NCI-H524 (cell line): Measurements from ENCODE around the gene AIFM1.

Source experiments
- DNase-seq, 2 experiments: peaks; one replicate each; lab custom pipeline; 2025; lab: John Stamatoyannopoulos, UW

AIFM1 gene

DNA sequence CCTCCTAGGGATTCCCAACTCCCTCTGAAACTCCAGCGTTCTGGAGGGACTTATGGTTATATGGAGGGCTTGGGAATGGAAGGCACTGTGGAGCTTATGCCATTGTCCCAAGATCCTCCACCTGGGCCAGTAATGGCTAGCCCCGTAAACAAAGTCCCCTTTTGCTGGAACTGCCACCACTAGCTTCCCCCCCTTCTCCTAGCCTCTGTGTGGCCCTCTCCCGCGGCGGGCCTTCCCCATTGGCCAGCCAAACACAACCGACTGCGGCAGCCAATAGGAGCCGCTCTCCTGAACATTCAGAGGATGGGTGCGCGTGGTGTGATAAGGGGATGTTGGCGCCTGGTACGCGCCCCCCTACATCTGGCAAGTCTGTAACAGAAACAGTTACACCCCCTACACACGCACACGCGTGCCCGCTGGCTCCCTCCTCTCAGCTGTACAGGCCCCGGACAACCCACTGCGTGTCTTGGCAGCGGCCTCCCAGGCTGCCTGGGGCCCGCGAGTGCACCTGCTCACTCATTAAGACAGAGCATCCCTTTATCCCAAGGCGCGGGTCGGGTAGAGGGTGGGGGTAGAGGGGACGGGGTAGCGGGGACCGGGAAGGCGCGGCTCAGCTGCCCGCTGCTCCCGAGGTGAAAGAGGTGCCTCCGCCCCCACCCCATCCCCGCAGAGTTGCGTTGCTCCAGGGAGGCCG is 5.3 kb upstream of the AIFM1 start:
- DNase-seq = peak; percentile 93 to 95

- DNase-seq = no peak
Observed at GRCh38 chrX:130167040-130167439, 1.4 kb upstream of the AIFM1 start.

DNA sequence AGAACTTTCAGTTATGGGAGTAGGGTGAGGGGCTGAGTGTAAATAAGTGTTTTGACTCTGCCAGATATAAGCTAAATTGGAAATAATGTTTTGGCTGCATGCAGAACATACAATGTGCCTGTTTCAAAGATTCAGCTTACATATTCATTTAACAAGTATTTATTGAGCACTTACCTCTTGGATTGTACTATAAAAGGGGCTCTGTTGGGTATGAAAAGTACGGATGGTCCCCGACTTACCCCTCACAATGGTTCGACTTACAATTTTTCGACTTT is 799 bp upstream of the AIFM1 start:
- no peak for DNase-seq

- peak; percentile 51 to 55 for DNase-seq
Observed at GRCh38 chrX:130165181-130165702, 399 bp downstream of the AIFM1 start.

DNA sequence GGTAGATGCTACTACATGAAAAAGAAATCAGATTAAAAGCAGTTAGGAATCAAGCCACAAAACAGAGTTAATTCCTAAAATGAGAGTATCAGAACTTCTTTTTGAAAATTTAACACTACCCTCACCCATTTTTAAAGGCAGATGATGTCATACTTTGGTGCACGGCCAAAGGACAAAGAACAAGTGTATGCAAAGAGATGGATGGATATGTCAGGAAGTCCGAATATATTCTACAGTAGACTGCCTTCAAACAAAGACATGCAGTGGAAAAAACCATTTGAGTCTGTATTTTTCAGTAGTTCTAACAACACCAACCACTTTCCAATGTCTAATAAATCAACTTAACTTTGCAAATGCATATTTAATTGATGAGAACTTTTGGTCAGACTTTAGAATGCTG is 2.2 kb downstream of the AIFM1 start:
- no peak for DNase-seq

DNA sequence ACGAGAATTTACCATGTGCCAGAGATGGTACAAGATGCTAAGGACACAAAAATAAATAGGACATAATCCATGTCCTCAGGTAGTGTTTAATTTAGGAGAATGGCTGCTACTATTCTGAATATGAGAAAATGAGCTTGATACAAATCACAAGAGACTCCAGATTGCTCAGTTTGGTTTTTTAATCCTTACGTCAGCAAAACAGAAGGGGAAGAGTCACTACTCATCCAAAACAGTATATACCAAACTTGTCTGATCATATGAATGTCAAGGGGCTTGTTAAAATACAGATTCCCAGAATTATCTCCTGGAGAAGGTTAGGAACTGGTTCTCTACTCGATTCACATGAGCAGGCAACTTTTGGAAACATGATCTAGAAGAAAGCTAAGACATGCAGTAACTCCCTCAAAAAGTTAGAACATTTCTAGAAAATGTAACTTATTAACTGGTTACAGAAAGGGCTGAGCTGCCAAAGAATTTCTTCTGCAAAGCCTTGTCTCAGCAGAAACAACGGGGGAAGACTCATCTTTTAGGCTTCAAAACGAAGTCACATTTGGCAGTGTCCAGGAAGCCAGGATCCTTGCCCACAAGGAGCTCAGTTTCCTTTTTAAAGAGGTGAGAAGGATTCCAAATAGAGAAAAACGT is 3.4 kb downstream of the AIFM1 start:
- DNase-seq = no peak

- no peak for DNase-seq
Observed at GRCh38 chrX:130159776-130160175, 5.9 kb downstream of the AIFM1 start.

DNA sequence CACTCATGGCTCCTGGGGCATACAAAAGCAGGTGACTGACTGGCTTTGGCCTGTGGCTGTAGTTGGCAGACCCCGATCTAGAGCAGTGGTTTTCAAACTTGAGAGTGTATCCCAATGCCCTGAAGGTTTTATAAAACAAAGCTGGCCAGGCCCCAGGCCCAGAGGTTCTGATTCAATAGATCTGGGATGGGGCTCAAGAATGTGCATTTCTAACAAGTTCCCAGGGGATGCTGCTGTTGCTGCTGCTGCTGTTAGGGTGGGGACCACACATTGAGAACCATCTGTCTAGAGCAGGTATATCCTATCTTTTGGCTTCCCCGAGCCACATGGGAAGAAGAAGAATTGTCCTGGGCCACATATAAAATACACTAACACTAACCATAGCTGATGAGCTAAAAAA is 7.3 kb downstream of the AIFM1 start:
- no peak for DNase-seq

GRCh38 chrX:130155564-130155963 is 10.1 kb downstream of the AIFM1 start:
- DNase-seq = no peak

- no peak for DNase-seq
Observed at GRCh38 chrX:130147631-130148030, 18.0 kb downstream of the AIFM1 start.

DNA sequence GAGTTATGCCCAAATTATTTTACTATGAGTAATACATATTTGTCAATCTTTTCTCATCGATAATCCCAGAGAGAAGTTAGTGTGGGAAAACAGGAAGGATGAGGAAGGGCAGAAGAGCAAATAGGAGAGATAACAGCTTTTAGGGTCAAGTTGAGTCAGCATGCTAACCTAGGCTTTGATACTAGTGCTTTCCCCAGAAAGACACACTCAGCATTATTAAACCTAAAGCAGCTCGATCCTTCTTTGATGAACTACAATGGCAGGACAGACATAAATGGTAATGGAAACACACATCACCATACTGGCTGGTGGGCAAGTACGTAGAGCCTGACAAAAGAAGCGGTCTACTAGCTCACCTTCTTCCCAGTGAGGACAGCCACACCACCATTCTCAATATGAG is 20.5 kb downstream of the AIFM1 start:
- DNase-seq = no peak

GRCh38 chrX:130144509-130144908 is 21.1 kb downstream of the AIFM1 start:
- no peak for DNase-seq

GRCh38 chrX:130139474-130140201 is 26.0 kb downstream of the AIFM1 start:
- DNase-seq = no peak

DNA sequence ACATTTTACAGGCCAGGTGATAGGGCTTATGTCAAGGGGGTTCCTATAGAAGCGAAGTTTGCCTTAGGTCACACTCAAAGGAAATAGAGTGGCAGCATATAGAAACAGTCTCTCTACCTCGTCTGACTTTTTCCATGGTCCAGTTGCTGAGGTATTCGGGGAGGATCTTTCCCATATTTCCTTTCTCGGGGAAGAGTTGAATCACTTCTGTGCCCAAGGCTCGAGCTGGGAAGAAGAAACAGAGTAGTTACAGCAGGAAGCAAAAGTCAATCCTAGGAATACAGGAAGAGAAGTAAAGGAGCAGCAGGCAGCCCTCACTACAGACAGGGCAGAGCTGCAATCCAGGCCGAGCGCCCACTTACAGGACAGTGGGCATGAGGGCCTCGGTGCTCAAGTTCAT is 28.7 kb downstream of the AIFM1 start:
- DNase-seq = no peak

- DNase-seq = no peak
Observed at GRCh38 chrX:130136496-130136895, 29.1 kb downstream of the AIFM1 start.

DNA sequence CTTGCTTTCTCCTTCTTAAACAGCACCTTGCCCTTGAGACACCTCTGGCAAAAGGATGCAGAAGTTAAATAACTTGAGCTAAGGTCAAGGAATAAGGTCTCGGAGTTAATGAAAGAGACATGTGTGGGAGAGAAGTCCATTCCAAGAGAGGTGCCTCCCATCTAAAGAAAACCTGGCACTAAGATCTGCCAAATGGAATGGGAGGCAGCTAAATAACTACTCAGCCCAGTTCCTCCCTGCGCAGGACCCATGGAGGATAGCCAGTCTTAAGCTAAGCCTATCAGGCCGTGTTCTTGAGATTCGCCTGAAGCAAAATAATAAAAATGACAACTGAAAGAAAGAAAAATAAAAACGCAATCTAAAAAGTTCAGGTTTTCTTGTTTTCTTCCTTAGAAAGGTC is 34.7 kb downstream of the AIFM1 start:
- no peak for DNase-seq

DNA sequence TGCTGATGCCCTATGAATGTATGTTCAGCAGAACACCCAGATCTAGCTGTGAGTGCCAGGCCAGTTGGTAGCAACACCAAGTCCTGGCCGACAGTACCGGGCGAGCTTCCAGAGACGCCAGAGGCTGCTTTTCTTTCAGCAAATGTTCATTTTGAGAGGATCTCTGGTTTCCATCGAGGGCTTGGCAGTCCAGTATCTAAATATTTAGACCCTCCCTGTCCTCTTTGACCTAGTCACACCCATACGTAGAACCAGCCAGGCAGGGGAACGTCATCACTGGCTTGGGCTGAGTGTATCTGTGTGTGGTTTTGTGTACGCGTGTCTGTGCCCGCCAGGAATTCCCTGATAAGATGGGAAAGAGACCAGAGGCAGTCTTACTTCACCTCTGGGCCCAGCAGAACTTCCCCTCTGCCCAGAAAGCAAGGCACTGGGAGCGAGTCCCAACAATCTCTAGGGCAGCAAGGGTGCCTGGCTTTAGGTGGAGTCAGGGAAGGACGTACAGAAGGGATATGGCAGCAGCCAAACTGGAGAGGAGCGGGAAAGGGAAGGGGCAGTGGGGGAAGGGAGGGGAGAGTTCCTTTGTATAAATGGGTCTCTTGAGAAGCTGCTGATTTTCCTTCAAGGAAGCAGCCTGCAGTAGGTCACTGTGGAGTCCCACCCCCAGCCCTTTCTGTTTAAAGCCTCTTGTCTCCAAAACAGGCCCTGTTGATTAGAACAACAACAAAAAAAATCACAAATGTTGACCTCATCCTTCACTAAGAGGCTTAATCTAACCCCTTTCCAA is 40.4 kb downstream of the AIFM1 start:
- DNase-seq = no peak

- DNase-seq = no peak
Observed at GRCh38 chrX:130124577-130124976, 41.1 kb downstream of the AIFM1 start.

DNA sequence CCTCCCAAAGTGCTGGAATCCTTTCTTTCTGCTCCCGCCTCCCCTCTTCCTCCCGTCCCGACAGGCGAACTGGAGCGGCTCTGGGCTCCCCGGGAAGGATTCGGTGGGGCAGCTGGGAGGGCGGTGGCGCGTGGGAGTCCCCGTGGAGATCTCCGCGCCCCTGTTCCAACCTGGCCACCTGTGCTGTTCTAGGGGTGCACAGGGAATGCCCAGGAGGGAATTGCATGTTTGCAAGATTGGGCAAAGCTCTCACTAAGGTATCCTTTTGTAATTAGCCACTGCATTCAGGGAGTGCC is 44.2 kb downstream of the AIFM1 start:
- no peak for DNase-seq

DNA sequence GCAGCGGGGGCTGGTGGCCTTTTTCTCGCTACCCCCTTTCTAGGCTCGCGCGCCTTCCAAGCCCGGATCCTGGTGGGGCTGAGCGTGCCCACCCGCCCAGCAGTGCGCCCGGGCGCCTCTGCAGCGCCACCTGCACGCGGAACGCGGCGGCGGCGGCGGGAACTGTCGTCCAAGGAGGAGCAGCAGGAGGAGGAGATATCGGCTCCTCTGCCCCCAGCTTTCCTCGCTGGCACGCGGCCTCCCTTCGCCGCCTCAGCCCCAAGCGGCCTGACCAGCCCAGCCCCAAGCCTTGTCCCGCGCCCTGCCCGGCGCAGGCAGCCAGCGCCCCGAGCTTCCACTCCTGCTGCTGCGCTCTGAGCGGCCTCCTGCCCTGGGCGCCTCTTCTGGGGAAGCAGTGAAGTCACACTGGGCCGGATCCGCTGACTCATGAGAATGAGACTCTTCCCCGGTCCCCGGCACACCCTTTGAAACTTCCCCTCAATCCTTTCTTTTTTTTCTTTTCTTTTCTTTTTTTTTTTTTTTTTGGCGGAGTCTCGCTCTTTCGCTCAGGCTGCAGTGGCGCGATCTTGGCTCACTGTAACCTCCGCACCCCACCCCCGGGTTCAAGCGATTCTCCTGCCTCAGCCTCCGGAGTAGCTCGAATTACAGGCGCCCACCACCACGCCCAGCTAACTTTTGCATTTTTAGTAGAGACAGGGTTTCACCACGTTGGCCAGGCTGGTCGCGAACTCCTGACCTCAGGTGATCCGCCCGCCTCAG is 44.7 kb downstream of the AIFM1 start:
- DNase-seq = peak; percentile 42 to 62

DNA sequence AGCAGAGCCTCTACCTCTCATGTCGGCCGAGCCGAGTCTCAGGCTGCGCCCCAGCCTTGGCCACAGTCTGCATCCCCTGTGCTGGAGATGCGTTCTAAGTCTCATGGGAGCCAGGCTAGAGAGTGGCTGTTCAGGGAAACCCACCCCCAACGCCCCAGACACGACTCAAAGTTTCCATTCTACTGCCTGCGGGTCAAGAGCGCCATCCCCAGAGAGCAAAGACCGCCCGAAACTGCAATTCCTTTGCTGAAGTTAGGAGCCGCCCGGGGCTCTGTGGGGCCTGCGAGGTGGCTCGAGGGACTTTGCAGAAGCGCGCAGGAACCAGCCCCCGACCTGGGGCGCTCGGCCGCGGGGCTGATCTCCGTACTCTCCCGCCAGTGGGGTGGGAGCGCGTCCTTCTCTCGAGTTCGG is 45.3 kb downstream of the AIFM1 start:
- peak in 1 of 2 experiments; percentile 62 for DNase-seq

DNA sequence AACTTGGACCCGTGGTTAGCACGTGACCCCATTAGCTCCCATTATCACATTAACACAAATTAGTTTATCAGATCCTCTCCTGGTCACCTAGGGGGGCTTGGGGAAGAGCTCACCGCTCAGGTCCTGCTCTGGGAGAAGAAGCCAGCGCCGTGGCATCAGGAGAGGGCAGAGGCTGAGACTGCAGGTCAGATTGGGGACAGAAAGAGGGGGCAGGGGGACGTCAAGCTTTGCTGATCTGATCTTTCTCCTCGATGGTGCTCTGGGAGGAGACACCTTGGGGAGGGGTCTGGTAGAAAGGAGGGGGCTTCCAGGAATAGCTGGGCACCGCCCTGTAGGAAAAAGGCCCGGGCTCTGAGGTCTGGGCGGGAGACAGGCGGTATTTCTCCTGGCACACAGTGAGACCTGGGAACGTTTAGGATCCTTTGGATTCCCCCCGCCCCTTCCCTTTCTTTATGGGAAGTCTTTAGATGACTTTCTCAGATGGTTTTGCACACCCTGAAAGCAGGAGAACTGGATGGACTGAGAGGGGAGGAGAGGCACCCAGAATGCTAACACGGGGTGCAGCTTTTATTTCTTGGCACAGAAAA is 46.2 kb downstream of the AIFM1 start:
- DNase-seq = no peak
